Stimulated activated CD4-positive, alpha-beta T cell treated with anti-CD3 and anti-CD28 coated beads, Interleukin-4, amount 100 ng/mL, for 24 hours (primary cell): ENCODE data around the gene SH3RF1.
"Not testable (repeated sequence)": the region's sequence is repeated elsewhere in the genome, so short reads cannot be mapped to it uniquely, and the experiment has no call there.

Experiments used
- DNase-seq: peaks from one replicate; pipeline ENCODE4 v3.0.0-alpha.2; 2020

SH3RF1 gene

GRCh38 chr4:169222761-169223160 lies 48.0 kb downstream of the SH3RF1 start:
- no peak for DNase-seq

GRCh38 chr4:169221662-169222061 lies 49.1 kb downstream of the SH3RF1 start:
- no peak for DNase-seq

- no peak for DNase-seq
These were observed 49.8 kb downstream of the SH3RF1 start for GRCh38 chr4:169220854-169221411.

GRCh38 chr4:169220447-169220846 lies 50.3 kb downstream of the SH3RF1 start:
- DNase-seq = no peak

DNA sequence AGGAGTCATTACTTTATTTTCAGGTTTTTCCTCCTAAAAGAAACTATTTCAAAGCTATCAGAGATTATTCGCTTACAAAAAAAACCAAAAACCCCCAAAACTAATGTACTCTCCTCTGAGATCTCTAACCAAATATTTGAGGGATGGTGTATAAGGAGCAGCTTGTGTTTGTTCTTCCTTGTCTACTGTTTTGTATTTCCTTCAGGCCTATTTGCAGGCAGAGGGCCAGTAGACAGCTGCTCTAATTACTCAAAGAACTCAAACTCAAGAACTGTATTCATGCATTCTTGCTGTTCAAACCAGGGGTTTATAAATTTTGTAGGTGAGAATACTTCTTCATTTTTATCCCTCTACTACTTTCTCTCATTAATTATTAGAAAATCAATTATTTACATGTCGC lies 51.3 kb downstream of the SH3RF1 start:
- DNase-seq = no peak

GRCh38 chr4:169215656-169216055 lies 55.1 kb downstream of the SH3RF1 start:
- no peak for DNase-seq

DNA sequence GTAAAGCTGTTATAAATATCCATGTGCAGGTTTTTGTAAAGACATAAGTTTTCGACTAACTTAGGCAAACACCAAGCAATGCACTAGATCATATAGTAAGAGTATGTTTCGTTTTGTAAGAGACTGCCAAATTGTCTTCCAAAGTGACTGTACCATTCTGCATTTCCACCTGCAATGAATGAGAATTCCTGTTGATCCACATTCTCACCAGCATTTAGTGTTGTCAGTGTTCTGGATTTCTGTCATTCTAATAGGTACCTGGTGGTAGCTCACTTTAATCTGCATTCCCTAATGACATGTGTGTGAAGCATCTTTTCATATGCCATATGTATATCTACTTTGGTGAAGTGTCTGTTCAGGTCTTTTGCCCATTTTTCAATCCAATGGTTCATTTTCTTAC lies 57.8 kb downstream of the SH3RF1 start:
- no peak for DNase-seq

- DNase-seq = no peak
These were observed 60.1 kb downstream of the SH3RF1 start for GRCh38 chr4:169210504-169211118.

DNA sequence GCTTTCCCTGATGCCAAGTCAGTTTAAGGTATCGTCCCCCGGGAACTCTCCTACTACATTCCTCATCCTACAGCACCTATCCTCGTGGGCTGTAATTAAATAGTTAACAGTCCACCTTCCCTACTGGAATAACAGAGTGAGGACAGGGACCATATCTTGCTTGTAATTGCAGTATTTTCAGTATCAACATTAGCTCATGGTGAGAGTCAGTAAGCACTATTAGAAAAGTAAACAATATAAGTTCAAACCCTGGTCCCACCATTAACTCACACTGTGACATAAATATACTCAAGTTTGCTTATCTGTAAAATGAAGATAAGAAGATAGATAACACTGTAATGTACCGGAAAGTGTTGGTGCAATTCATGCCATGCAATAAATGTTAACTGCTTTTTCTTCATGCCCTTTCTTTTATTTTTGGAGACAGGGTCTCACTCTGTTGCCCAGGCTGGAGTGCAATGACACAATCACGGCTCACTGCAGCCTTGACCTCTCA lies 61.3 kb downstream of the SH3RF1 start:
- DNase-seq = no peak

DNA sequence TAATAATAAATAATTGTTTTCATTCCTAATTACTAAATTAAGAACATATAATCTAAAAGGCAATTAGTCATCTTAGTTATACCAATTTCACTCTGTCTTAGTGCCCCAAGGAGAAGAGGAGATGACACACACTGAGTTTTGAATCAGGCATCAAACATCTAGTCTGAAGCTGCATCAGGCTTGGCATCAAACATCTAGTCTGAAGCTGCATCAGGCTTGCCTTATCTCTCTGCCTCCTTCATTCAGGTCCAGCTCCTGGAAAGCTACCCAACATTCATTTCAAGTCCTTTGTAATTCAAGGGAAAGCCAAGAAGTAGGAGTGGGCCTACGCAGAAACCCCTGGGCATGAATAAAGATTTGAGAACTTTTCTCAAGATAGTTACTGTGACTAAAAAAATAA lies 62.2 kb downstream of the SH3RF1 start:
- no peak for DNase-seq

- no peak for DNase-seq
These were observed 62.7 kb downstream of the SH3RF1 start for GRCh38 chr4:169208090-169208455.

- DNase-seq = no peak
These were observed 63.2 kb downstream of the SH3RF1 start for GRCh38 chr4:169207436-169208089.

DNA sequence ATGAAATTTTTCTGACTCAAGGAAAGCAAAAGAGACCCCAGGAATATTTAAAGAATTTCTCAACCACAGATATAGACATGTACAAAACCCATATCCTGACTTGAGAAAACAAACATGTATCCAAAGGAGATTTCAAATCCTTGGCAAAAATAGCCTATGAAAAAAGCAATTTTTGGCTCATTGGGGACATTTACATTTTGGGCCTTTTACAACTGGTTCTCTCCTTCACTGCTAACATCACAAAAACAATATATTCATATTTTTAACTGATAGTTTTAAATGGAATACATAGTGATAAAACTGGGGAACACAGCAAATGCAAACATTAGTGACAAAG lies 65.0 kb downstream of the SH3RF1 start:
- DNase-seq = no peak

GRCh38 chr4:169205075-169205743 lies 65.5 kb downstream of the SH3RF1 start:
- DNase-seq = no peak

DNA sequence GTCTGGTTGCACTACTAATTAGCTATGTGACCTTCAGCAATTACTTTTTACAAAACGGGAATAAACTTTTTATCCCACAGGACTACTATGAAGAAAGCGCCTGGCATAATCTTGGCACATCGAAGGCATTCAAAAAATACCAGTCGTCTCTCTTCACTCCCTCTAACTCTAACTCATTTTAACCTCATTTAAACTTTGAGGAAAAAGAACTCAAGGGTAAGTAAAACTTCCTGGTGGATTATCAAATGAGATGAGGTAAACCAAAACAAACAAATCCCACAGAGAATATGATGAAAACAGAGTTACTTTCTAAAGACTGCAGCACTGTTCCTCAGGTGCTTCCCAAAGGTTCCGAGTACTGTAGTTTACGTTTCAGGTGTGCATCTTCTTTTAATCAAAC lies 66.9 kb downstream of the SH3RF1 start:
- DNase-seq = no peak

DNA sequence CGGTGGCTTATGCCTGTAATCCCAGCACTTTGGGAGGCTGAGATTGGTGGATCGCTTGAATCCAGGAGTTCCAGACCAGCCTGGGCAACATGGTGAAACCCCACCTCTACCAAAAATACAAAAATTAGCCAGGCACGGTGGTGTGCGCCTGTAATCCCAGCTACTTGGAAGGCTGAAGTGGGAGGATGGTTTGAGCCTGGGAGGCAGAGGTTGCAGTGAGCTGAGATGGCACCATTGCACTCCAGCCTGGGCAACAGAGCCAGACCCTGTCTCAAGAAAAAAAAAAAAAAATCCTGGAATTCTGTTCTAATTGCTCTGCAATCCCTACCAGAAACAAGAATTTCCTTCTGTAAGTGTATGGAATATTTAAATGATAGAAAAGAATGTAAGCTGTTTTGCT lies 67.5 kb downstream of the SH3RF1 start:
- not testable (repeated sequence) for DNase-seq

- no peak for DNase-seq
These were observed 67.9 kb downstream of the SH3RF1 start for GRCh38 chr4:169202878-169203277.

DNA sequence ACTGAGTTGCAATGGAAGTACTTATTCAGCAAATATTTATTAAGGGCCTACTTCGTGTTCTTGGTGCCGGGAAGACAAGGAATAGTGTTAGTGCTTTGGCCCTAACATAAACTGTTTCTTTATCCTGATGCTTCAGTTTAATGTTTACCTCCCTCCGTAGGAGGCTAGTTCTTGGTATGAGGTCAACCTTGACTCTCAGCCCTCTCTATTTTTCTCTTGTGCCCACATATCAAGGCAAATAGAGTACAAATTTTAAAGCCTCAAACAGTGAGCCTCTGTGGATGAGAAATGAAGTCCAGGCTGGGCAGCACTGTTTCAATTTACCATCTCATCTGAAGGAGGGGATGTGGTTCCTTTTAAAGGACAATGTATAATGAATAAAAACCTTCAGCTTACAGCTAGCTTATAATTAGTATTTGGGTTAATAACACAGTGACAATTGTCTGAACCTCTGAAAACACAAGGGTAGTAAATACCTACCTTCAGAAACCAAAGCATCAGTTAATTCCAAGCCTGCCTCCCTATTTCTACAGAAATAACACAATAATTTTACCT lies 68.5 kb downstream of the SH3RF1 start:
- DNase-seq = no peak

GRCh38 chr4:169201222-169202144 lies 69.3 kb downstream of the SH3RF1 start:
- no peak for DNase-seq

DNA sequence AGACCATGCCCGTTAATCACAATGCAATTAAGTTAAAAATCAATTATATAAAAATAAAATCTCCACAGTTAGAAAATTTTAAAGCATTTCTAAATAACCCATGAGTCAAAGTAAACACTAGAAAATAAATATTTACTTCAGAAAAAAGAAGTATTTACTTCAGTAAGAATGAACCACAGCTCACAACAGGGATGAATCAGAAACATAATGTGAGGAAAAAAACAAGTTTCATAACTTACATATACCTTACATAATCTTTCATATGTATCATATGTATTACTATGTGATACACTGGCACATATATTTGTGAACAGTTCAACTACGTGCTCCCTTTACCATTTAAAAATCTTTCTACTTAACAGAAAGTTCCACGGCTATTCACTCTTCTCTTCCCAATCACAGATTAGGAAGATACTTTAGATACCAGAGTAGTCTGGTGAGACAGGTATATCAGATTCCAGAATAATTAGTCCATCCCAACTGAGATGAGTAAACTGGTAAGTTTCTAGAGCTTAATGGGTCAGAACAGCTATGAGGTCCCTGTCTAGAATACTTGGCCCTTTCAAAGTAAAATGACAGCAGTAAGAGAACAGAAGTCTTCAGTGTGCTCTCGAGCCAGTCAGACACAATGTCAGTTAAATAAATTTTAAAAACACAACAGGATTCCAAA lies 70.3 kb downstream of the SH3RF1 start:
- DNase-seq = no peak

GRCh38 chr4:169199184-169199583 lies 71.6 kb downstream of the SH3RF1 start:
- no peak for DNase-seq

- DNase-seq = no peak
These were observed 72.6 kb downstream of the SH3RF1 start for GRCh38 chr4:169198167-169198566.
